HUDEP-2 (cell line): ENCODE measurements around the gene LTBP1.

ENCODE experiments used
- DNase-seq, 76 experiments: peaks; one replicate each; lab custom pipeline; 2025; ENCODE audit not compliant: unreplicated experiment in 76 of 76; lab: John Stamatoyannopoulos, UW

LTBP1 gene

DNA sequence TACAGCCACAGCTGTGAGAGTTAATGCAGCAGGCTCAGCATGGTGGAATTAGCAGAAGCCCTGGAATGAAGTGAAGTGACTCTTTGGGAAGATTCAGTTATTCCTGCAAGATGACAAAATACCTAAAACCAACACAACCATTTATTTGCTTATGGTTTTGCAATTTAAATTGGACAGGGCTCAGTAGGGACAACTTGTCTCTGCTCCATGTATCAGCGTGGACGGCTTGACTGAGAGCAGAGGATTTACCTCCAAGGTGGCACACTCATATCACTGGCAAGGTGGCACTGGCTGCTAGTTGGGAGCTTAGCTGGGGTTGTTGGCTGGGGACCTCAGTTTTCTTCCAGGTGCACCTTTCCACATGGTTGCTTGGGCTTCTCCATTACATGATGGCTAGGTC, 58.3 kb downstream of the LTBP1 start:
- DNase-seq, result no peak

DNA sequence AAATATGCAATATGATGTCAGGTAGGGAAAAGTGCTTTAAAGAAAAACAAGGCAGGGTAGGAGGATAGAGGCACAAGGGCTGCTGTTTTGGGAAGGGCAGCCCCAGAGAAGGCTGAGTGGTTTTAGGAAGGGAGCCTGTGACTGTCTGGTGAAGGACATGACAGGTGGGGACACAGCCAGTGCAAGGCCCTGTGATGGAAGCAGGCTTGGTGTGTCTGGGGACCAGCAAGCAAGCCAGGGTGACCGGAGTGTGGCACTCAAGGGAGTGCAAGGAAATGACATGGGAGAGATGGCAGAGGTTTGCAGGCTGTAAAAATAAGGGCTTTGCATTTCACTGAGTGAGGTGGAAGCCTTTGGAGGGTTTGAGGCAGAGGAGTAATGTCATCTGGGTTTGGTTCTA, 62.0 kb downstream of the LTBP1 start:
- DNase-seq, result no peak

DNA sequence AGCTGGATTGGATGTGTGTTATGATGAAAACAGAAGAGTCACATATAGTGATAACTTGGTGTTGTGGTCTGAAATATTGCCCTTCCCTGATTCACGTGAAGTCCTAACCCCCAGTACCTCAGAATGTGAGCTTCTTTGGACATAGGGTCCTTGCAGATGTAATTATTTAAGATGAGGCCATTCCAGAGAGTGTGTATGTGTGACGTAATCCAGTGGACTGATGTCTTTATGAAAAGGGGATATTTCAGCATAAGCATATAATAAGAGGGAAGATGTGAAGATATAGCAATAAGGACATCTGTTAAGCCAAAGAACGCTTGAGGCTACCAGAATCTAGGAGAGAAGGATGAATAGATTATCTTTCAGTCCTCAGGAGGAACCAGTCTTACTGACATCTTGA, 62.5 kb downstream of the LTBP1 start:
- DNase-seq, result no peak

DNA sequence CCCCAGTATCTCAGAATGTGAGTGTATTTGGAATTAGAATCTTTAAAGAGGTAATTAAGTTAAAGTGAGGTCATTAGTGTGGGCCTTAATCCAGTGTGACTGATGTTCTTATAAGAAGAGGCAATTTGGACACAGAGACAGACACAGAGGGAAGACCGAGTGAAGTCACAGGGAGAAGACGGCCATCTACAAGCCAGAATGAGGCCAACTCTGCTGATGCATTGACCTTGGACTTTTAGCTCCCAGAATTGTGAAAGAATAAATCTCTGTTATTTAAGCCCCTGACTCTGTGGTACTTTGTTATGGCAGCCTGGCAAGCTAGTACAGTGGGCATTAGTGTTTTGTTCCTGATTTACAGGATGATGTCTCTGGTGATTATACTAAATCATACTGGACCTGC, 64.6 kb downstream of the LTBP1 start:
- no peak for DNase-seq

DNA sequence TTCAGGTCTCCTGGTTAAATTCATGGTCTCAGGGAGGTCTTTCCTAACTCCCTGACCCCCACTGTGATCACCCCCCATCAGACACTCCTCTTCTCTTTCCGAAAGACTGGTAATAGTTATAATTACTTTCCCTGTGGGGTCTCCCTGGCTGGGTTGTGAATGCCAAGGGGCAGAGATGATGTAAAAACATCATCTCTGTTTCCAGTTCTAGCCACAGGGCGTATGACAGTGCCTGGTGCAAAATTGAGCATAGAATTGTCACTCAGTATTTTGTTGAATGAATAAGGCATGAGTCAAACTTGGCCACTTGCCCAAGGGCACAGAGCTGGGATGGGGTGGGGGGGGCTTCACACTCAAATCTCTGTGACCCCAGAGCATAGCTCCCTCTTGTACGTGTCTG, 65.2 kb downstream of the LTBP1 start:
- DNase-seq, result no peak

DNA sequence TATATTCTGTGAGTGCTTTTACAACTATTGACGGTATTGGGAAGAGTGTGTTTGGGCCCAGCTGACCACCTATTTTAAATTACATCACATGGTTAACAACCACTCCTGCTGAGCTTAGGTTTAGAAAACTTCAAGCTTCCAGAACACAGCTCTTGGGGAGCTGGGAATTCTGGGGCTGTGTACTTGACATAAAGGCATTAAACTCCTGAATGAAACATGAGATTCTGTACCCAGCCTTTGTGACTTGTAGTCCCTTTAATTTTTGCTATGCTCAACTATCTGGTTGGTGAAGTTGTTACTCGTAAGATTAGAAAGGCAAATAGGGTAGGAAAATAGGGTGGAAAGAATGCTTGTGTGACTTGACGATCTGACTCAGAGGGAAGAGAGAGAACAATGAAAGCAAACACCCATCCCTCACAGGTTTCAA, 66.9 kb downstream of the LTBP1 start:
- DNase-seq, result no peak

DNA sequence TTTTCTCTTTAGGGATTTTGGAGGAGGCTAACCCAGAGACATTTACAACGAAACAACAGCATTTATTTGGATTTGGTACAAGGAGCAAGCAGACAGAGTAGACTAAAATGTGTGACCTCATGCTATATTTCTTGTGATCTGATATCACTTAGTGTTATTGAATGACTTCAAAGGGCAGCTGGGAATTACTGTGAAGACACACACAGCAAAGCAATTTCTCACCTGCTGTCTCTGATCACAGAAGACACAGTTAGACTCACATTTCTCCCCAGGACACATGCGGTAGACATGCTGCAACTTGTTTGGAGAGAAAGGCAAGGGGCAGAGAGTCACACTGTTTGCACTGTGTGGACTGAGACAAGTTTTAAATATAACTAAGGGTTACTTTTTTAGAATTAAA, 67.5 kb downstream of the LTBP1 start:
- DNase-seq, result no peak

DNA sequence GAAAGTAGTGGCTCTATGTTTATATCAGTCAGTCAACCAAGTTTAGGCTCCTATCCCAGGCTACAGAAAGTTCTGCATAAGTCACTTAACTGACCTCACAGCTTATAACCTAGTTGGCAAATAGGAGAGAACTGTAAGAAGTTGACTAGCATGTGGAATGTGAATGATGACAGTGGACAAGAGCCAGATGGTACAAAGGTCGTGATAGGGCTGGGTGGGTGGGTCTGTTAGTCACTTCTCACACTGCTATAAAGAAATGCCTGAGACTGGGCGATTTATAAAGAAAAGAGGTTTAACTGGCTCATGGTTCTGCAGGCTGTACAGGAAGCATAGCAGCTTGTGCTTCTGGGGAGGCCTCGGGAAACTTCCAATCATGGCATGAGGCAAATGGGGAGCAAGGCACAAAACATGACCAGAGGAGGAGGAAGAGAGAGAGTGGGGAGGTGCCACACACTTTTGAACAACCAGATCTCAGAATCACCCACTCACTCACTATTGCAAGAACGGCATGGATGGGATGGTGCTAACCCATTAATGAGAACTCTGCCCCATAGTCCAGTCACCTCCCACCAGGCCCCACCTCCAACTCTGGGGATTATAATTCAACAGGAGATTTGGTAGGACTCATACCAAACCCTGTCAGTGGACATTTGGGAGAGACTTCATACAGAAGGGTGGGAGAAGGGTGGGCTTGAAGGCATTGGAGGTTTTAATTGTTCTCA, 68.8 kb downstream of the LTBP1 start:
- DNase-seq, result no peak

DNA sequence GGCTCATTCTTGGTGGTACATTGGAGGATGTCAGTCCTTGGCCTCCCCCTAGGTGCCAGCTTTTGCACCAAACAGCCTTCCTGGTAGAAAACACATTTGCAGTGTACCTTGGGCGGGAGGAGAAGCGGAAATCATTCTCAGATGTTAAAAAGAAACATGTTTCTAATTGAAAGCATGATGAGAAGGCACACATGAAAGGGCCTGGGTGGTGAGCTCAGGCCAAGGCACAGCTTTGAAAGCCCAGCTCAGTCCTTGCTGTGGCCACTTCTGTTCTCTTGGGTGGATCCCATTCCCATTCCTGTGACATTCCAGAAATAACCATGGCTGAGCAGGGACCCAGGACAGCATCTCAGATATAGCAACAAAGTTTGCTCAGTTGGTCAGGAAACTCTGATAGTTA, 71.5 kb downstream of the LTBP1 start:
- DNase-seq, result no peak

DNA sequence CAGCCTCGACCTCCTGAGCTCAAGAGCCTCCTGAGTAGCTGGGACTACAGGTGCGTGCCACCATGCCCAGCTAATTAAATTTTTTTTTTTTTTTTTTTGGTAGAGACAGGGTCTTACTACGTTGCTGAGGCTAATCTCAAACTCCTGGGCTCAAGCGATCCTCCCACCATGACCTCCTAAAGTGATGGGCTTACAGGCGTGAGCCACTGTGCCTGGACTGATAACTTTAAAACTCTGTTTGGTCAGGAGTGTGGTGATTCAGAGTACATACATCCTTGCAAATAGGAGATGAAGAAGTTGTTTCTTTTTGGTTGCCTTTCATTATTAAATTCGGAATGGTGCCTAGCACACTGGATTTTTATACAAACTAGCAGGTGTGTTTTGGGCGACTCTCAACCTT, 73.0 kb downstream of the LTBP1 start:
- no peak for DNase-seq

DNA sequence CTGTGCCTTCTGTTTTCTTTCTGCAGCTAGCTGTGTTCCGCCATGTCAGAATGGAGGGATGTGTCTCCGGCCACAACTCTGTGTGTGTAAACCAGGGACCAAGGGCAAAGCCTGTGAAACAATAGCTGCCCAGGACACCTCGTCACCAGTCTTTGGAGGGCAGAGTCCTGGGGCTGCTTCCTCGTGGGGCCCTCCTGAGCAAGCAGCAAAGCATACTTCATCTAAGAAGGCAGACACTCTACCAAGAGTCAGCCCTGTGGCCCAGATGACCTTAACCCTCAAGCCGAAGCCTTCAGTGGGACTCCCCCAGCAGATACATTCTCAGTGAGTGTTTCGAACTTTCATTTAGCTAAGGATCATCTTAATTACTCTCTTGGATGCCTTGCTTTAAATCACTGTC, 74.1 kb downstream of the LTBP1 start:
- DNase-seq, result no peak

DNA sequence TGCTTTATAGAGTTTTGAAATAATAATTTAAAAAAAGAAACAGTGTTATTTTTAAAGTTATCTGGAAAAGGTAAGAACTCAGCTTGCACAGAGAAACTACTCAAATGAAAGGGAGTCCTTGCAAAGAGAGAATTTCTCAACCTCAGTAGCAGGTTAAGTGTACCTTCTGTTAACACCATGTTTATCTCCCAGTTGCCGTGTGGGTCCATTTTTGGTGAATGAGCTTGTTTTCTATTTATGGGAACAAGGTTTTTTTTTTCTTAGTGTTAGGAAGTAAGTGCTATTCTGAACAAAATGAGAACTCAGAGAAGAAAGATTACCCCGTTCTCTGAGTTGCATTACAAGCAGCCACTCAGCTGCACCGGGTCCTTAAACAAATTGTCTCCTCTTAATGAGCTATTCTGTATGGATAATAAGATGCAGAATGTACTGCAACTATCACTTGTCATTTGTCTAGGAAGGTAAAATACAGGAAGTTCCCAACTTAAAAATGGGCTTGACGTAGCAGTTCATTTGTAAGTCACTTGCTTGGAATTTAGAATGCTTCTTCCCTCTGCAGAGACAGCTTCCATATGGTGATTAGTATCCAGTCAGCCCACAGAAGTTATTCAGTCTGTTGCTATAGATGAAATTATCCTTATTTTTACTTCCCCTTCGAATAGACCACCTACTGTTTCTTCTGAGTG, 74.9 kb downstream of the LTBP1 start:
- DNase-seq, result no peak

DNA sequence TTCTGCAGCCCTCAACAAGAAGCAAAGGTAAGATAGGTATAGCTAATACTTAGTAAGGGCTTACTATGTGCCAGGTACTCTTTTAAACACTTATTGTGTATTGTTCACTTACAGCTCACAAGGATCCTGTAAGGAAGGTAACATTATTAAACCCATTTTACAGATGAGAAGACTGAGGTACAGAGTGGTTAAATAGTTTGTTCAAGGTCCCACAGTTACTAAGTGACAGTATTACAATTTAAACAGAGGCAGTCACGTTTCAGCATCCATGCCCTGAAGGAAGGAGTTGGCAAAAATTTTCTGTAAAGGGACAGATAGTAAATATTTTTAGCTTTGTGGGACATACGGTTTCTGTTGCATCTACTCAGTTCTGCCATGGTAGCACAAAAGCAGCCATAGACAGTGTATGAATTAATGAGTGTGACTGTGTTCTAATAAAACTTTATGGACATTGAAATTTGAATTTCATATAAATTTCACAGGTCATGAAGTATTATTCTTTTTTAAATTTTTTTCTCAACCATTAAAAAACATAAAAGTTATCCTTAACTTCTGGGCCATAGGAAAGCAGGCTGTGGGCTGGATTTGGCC, 75.7 kb downstream of the LTBP1 start:
- no peak for DNase-seq

DNA sequence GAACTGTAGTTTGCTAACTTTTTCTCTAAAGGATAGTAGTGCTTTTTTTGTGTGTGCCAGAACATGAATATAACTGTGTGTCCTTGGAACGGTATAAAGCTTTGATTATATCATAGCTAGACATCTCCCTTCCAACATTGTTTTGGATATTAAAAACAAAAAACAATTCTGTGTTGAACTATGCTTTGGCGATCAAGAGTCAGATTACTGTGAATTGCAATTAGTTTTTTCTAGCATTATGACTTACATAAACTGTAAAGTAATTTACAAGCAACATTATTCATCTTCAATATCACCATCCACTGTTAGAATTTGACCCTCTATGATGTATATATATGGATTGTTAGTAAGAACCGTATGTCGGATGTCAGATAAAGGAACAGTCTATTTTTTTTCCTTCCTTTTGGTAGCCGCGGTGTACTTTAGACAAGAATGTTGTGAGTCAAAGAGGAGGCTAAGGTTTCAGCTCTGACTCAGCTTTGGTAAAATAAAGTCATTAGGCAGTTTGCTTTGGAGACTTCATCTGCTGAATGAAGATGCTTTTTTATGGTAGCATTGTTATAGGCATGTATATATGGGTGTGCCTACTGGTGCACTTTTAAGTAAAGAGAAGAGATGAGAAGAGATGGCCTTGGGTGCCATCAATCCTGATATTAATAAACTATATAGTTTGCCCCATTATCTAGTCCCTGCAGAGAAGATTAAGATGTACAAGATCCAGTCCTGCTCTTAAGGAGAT, 76.4 kb downstream of the LTBP1 start:
- DNase-seq, result no peak

DNA sequence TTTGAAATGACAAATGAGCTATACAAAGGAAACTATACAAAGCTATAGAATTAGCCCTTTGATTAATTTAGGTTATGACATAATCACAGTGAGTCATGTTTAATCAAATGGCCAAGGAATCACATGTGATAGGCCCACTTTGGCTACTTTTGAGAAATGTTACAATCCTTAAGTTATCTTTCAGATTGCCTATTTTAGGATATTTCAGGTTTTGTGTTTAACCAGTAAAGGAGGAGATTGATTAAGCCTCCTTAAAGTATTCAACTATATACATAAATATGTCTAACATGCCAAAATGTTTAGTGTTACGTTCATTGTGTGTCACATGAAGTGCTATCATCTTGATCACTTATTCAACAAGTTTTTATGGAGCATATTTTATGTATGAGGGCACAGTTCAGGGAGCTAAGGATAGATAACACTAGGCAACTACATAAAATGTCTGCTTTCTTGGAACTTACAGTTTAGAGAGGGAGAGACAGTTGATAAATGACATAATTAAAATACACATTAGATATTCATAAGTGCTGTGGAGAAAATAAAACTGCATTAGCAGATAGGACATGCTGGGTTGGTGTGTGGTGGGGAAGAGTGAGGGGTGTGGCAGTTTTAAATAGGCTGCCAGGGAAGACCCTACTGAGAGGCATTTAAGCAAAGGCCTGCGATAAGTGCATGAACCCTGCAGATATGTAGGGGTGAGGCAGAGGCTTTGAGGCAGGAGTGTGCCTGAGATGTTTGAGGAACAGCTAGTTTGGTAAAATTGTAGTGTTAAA, 77.2 kb downstream of the LTBP1 start:
- no peak for DNase-seq

DNA sequence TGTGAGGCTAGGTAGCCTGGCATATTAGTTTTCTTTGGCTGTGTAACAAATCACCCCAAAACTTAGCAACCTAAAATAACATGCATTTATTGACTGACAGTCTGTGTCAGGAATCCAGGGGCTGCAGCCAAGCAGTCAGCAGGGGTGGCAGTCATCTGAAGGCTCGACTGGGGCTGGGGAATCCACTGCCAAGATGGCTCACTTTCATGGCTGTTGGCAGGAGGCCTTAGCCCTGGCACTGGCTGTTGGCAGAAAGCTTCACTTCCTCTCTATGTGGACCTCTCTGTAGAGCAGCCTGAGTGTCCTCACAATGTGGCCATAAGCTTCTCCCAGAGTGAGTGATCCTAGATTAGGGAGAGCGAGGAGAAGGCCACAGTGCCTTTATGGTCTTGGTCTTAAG, 78.0 kb downstream of the LTBP1 start:
- DNase-seq, result no peak

DNA sequence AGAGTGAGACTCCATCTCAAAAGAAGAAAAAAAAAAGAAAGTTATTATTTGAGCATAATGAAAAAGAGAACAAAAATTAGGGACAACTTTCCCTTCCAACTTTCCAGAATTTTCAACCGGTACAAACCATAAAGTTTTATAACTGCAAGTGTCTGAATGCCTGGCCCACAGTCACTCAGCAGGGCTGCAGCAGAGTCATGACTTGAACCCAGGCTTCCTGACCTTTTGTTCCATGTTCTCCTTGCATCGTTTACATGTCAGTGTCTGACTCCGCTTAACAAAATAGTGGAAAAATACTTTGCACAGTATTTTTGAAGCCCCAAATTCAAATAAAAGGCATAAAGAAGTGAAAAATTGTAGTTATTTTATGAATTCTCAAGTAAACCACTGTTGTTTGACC, 82.7 kb downstream of the LTBP1 start:
- DNase-seq, result no peak

DNA sequence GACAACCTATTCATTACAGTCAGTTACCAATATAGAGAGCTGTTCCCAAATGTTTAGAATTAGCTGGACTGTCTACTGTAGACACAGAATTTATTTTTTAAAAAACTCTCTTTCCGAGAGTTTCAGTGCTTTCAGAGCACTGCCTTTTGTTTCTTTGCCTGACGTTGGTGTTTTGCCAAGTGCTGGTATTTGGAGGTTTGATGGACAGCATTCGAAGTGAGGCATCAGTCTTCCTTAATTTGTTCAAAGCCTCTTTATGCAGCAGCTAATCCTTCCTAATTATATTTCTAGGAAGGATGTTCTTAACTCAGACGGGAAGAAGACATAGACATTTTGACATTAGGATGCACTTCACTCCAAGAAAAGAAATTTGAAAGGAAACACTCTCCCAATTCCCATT, 83.2 kb downstream of the LTBP1 start:
- no peak for DNase-seq

DNA sequence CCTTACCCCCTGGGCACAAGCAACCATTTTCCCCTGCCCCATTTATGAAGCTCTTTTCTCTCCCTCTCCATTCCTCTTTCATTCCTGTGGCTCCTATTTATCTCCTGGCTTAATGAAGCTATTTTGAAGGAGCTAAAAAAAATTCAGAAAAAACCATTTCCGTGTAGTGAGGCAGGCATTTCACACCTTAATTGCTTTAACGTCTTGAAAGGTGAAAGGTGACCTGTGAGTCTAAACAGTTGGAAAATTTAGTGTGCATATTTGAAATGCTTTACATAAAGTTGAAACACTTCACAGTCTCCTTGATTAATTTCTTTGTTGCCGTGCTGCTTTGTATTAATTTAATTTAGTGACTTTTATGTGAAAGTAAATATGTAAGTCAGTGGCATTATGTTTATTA, 83.6 kb downstream of the LTBP1 start:
- no peak for DNase-seq

DNA sequence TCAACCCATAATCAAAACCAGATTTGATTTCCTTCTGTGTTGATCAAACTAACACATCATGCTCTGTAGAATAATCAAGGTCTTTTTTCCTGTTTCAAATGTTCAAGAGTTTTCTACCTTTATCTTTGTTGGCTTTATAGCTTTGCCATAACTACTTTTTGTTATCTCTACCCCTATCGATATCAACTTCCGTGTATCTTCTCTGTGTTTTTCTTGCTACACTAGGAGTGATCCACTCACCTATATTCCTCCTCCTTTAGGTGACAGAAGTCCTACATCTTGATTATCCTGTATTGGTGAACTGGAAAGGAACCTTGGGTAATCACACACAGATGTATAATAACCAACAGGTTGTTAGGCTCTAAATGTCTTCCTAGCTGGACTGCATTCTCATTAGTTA, 85.5 kb downstream of the LTBP1 start:
- DNase-seq, result no peak

DNA sequence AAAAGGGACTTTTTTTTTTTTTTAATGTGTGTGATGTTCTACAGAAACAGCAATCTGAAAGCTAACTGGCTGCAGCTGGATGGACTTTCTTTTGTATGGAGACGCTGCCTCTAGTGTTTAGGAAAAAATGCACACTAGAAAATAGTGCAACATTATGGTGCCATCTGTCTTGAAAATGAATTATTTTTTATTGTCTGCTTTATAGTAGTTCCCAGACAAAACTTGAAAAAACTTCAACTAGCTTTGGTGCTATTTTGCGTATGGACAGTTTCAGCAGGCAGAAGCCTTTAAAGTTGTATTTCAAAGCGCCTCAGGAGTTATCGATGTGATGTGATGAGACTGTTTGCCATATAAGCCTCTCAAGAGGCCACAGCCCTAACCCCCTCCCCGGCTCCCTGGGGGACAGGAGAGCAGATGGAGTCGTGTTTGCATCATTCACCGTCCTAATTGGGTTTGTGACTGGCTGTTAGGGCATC, 86.9 kb downstream of the LTBP1 start:
- peak in 15 of 76 experiments; percentile 5 to 48 (median 20) for DNase-seq
